ENCODE results near the gene HOXB9.

Gene HOXB9

DNA sequence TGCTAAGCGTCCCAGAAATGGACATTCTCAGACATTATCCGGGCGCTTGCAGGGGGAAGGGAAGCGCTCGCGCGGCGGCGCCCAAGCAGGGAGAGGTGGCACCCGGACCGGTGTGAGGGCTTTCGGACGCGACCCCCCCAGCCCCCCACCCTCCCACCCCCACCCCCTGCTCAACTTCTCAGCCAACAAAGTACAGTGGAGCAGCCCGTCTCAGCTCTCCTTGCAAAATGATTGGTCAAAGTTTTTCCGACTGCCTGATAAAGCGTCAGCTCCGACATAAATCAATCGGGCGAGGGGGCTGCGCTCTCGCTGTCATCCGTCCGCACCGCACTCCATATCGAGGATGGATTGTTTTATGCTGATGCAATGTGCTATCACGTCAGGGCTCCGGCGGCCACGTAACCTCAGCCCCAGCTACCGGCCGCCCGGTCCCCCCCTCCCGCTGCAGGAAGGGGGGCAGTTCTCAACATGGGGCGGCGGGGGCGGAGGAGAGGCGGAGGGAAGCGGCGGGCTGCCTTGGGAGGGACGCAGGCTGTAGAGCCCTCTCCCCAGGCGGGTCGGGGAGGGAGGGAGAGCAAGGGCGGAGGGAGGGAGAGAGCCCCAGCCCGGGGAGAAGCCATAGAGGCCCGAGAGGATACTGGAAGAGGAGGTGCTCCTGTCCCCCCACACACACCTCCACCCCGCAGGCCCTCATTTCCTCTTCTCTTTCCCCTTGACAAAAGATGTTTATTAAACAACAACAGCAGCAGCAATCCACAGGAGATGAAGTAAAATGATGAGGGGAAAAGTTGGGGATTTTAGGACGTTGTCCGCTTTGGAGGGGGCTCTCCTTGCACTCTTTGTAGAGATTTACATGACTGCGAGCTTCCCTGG lies at the start of gene HOXB9:
TSS of gene HOXB9 (minus strand) at position 114 of the 873 bp plus-strand sequence. CDS start at position 25, 89 bp downstream.
- DNase-seq: peak; percentile 77

DNA sequence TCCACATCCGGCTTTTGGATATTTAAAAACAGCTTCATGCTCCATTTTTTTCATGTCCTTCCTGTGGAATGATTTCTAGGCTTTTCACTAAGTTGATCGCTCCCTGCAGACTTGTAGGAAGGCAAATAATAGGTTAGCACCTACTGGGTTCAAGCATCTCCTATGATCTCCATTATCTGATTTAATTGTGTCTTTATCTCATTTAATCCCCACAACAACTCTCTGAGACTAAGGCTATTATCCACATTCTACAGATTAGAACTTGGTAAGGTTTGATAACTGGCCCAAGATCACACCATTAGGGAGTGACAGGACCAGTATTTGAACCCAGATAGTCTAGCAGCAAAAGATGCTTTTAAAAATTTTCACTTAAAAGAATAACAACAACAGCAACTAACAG lies 46.2 kb upstream of the HOXB9 start:
- no peak for DNase-seq

DNA sequence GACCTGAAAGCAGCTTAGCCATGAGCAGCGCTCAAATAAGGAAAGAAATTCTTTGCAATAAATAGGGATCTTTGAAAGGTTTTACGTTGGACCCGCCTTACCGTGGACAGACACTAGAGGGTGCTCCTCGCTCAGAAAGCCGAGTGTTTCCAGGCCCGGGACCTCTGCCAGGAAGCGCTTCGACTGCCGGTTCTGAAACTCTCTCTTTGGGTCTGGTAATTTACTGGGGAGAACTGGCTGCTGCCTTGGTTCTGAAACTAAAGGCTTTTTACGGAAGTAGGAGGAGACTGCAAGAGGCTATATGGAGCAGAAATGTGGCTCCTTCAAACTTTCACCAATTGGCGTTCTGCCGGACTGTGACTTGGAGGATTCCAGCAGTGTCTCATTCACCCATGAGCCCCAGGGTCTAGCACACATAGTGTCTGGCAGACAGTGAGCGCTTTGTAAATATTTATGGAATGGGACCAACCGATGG lies 45.6 kb upstream of the HOXB9 start:
- DNase-seq: peak; percentile 81

DNA sequence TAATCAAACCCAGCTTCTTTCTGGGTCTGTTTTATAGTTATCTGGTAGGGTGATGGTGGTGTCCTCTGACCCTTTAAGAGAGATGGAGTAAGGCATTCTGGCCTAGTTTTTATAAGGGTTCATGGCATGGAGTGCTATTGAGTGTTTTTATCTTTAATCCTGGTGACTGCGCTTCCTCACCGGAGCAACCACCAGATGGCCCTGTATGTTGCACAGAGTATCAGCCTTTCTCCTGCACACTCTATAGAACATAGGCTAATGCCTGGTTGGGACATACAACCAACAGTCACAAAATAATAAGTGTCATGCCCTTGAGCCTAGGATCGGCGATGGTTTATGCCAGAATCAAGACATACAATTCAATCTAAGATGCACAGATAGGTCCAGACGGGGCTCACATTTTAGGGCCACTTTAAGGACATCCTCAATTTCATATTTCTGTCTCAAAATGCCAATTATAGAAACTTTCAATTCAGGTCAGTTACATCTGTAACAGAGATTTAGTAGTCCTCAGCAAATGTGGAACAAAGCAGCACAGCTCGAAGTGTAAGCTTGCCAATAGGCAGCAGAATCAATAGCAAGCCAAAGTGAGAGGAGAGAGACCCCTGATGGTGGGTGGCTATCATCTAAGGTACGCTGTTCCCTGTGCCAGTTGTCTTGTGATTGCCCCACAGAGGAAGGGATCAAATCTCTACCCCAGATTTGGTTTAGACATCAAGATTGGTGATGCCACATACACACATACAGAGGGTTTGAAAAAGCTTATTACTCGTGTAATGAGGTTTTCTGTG lies 37.2 kb upstream of the HOXB9 start:
- no peak for DNase-seq

DNA sequence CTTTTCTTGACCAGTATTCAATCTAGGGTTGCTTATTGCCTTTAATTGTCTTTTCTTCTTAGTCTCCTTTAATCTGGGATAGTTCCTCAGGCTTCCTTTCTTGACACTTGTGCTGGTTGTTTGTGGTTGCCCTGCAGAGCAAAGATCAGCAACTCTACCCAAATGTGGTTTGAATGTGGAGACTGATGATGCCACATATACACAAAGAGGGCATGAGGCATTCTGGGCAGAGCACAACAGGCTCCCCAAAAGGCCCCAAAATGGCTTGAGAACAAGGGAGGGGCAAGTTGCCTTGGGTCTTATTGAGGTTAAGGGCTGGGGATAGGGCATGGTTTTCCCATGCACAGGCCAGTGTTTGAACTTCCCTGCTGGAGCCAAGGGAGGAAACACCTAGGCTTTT lies 29.8 kb upstream of the HOXB9 start:
- no peak for DNase-seq

DNA sequence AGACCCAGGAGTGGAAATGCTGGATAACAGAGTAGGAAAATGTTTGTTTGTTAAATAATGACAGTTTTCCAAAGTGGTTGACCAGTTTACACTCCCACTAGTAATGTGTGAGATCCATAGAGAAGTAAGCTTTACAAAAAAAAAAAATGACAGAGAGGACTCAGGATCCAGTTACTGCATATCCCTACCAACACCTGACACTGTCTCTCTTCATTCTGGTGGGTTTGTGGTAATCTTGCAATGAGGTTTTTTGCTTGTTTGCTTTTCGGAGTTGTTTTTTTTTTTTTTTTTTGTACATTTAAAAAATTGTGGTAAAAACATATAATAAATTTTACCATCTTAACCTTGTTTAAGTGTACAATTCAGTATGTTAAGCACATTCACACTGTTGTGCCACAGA lies 23.6 kb upstream of the HOXB9 start:
- DNase-seq: no peak

DNA sequence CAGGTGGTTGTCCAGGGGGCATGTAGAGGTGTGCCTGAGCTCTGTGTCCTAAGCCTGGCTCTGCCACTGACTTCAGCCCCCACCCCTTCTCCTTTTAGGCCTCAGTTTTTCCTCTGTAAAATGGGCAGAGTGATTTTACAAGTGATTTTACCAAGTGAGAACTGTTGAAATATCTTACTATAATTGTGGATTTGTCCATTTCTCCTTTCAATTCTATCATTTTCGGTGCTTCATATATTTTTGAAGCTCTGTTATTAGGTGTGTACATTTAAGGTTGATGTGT lies 21.7 kb upstream of the HOXB9 start:
- DNase-seq: no peak

DNA sequence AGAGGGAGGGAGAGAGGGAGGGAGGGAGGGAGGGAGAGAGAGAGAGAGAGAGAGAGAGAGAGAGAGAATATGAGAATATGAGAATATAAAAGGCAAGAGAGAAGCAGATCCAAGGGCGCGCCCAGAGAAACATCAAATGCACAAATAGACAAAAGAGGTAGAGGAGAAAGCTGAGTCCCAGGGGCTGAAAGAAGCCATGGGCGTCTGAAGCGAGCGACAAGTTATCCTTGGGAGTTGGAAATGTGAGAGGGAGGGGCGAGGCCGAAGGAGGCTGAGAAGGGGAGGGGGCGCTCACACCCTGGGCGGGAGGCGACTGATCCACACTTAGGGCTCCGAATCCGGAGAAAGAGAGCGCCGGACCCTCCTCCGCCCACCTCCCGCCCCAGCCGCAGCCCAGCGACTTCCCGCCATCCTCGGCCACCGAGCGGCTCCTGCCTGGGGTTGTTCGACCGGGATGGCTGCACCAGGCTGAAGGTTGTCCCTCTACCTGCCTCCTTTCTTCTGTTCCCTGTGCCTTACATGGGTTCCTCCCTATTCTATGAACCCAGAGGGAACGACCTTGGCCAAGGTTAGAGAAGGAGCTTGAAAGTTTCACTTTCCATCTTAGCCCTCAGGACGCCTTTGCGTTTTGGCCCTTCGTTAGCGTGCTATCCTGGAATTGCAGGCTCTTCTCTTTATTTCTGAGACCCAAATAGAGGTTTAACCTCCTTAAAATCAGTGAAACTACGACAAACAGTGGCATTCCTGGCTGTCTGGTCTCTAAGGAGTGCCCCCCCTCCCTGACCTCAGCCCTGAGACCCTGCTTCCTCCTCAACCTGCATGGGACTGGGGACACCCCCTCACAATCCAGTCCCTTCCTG lies 21.2 kb upstream of the HOXB9 start:
- peak; percentile 23 for DNase-seq

DNA sequence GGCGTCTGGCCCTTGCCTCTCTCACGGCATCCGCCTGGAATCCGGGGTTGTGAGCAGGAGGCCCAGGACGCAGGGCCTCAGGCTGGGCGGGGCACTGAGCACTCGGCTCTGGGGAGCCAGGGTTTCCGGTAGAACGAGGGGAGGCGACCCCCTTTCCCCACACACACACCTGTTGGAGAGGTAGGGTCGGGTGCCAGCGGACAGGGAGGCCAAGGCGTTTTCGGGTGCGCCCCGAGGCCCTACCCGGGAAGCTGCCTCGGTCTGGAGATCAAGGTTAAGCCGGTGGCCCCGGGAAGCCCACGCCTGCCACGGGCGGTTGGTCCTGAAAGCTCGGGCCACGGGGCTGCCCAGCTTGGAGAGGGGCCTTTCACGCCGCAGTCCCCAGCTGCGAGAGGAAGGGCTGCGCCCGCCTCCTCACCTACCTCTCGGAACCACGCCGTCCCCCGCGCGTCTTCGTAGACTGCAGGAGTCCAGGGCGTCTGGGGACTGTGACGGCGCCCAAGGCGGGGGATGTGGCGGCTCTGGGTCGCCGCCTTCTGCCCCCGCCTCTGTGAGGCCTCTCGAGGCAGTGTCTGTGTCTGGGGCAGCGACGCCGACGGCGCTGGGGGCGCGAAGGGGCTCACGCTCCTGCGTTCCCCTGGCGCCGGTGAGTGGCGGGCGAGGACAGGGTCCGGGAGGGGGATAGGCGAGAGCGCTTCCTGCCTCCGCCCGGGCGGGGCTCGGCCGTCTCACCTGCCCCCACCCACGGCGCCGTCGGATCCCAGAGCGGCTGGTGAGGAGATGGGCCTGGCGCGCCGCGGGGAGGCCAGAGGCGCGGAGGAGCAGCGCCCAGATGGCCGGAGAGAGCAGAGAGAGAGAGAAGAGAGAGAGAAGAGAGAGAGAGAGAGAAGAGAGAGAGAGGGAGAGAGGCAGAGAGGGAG lies 20.3 kb upstream of the HOXB9 start:
- peak; percentile 64 for DNase-seq

DNA sequence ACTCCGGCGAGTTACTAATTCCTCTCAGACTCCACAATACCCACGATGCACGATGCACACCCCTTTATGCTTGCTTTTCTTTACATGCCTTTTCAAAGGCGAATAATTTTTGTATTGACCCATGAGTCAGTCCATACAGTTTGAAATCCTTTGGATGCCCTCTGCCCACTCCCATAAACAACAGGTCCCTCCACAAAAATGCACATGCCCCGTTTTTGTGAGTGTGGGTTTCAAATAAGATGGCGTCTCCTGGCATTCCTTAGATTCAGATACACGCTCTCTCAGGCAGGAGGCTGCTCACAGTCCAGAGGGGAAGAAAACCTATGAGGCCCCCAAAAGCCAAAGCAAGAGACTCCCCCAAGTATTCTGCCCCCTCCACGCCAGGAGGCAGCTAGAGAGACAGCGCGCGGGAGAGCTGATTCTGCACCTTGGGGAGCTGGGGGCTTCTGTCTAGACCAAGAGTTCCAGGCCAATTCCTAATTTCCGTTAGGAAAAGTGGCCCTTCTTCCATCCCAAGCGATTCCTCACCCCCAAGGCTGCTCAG lies 19.6 kb upstream of the HOXB9 start:
- no peak for DNase-seq

DNA sequence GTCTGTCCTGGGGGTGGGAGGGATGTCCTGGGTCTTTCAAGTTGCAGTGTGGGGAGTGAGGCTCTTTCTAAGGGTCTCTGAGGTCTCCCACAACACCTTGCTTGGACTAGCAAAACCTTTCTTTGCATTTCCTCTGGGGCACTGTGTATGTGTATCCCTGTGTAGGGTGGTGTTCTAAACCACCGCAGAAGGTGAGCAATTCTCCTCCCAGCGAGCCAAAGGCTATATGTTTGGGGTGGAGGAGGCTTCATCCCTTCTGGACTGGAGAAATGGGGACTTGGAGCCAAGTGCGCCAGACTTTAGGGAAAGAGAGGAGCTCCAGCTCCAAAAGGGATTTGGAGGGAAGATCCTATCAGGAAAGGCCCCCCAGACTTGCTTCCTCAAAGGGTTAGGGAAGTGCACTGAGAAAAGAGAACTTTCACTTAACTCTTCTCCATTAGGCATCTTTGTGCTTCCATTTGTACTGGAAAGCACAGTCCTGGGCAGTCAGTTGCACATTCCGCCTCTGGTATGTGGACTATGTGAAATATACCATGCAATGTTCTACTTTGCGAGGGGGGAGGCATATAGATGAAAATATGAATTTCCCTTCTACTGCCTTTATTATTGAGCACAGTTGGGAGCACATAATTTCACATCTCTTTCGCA lies 18.9 kb upstream of the HOXB9 start:
- no peak for DNase-seq

DNA sequence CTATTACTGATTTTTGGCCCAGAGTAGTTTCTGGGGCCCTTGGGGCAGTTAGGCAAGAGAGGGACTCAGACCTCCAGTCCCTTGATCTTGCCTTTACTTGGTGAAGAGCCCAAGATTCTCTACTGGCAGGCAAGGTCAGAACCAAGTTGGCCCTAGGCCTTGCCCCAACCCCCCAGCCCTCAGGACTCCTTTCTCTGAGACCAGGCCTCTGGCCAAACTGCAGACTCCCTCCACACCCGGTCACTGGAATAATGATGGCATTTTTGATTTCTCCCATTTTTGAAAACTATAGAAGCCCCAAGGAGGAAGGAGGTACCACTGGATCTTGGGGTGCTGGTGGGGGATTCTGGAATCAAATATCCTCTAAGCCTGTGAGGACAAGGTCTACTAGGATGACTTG lies 18.0 kb upstream of the HOXB9 start:
- DNase-seq: no peak

DNA sequence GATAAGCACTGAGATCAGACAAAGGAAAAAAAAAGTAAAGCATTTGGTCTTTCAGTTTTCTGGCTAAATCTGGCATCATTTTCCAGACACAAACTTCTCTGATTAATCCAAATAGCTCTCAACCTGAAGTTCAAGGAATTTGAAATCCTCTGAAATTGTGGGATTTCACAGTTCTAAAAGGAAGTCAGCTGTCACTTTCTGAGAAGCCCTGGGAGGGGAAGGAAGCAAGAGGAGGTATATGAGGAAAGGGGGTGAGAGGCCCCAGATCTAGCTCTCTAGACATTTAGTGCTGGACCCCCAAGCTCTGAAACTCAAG lies 17.5 kb upstream of the HOXB9 start:
- DNase-seq: no peak

DNA sequence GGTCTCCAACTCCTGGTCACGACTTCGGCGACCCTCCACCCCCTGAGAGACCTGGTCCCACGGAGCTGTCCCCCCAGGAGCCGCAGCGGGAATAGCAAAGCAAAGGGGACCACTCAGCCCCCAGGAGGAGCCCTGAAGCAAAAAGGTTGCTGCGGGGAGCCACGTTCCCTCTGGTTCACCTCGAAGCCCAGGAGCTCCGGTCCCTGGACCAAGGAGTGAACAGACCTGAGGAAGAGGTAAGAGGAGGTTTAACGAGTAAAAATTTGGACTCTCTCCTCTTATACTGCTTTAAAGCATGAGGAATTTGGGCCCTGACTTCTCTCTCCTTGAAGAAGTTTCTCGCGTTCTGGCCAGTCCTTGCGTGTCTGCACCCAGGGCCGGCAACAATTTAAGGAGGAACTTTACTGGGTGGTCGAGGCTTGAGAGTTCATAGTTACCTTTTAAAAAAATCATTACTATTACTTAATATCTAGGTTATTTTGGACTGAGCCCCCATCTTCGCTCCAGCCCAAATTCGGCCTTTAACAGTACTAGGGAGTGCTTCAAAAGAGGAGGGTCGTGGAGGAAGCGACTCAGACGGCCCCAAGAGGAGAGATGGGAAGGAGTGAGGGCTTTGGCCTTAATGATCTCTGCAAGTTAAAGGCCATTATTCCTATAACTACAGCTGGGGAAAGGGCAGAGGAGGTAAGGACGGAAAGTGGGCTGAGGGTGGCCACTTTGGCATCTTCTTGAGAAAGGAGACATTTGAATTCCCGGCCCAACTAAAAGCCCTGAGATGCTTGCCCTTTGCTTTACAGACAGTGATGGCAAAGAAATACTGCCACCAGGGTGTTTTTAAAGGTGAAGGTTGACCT lies 16.9 kb upstream of the HOXB9 start:
- DNase-seq: no peak

DNA sequence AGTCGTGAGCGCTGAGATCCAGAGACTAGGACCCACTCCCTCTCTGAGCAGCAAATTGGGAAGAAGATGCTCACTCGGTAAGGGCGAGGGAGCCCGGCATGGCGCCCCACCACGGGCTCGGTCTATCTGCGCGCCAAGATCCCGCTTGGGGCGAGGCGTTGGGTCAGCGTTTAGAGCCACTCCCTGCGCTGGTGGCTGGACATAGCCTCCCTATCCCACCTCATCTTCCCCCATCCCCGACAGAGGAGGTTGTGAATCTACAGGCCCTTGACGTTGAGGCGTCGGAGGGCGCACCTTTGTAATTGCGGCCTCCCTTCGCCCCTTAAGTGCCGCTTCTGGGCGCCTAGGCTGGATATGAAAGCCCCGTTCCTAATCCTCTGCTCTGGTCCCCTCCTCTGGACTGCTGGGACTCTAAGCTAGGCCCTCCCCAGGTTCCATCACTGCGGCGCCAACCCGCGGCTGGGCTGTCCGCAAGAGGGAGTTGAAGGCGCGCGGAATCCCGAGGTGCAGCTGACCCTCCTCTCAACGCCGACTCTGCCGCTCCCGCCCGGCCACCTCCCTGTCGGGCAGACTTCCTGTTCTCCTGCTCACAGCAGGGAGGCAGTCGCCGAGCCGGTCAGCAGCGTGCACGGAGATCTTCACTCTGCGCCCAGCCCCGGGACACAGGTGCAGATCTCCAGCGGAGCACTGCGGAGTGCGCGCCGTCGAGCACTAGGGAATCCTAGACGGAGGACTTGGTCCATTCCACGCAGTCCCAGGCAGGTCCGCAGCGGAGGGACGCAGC lies 16.1 kb upstream of the HOXB9 start:
- no peak for DNase-seq

DNA sequence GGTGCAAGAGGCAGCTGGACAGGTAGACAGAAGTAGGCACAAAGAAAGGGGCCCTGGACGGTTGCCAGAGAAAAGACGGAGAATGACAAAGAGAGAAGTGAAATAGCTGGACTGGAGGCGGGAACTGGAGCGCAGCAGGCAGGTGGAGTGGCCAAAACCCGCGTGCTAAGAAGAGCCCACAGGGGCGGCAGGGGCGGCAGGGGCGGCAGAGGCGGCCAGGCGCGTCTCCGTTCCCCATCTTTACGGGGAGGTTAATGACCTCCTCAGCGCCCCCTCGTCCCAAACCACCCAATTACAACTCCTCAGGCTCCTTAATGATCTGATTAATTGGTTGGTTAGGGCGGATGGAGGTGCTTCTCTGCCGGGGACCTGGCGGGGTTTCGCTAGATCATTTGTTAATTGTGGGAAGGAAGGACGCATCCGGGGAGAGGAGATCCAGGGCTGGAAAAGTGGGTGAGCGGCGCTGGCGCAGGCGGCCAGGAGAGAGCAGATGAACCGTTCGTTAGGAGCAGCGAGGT lies 15.4 kb upstream of the HOXB9 start:
- no peak for DNase-seq

DNA sequence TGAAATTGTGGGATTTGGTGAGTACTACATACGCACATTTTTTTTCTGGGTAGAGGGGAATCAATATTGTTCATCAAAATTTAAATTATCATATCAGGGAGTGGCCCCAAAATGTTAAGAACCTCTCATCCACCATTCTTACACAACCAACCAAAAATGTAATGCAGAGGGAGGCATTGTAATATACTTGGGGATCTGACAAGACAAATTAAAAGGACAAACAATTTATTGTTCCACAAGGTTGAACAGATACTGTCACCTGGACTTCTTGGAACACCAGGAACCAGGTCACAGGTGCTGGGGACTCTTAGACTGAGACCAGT lies 14.7 kb upstream of the HOXB9 start:
- DNase-seq: no peak

DNA sequence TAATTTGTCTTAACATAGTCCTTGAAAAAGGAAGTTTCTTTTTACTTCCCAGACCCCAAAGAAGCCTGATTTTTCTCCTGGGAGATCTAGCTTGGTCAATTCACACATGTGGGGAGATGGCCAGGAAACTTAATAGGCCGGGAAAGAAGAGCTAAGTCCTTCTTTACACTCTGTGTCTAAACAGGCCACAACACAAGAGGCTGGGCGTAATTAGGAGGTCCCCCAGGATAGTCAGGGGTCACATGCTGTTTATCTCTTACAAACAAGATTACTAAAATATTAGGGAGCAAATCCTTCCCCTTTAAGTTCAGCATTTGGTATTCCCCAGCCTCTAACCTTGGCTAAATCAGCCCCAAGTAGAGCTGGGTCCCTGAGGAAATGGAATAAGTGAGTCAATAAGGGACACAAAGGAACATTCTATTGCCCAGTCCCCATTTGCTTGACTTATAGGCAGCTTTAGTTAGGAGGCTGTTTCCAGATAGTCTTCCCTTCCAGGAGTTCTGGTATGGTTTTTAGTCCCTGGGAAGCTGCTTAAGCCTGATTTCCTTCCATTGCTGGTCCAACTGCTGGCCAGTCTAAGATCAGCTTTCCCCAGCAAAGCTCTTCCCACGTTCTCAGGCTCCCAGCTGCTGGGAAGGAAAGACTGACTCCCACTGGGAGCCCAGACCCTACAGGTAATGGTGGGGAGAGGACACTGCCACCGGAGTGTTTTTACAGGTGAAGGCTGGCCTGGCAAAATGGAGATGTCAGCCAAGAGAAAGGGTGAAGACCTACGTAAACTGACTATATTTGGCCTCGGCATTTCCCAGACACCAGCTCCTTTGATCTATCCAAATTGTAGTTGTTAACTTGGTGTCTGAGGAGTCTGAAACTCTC lies 14.1 kb upstream of the HOXB9 start:
- DNase-seq: no peak

DNA sequence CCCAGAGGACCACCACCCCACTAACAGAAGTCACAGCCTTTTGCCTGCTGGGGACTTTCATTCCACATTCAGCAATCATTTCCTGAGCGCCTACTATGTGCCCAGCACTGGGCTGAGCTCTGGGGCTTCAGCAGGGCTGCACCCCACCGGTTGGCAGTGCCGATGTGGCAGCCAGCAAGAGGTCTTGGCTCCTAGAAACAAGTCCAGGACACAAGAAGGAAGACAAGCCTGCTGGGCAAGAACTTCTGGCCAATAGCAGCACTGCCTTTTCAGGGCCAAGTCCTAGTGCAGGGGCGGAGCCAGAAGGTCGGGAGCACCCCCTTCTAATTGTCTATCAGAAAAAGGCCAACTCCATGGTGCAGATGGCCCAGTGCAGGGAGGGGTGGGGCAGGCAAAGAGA lies 13.0 kb upstream of the HOXB9 start:
- DNase-seq: no peak

Measured in NCI-H774 (cell line).